ENCODE measurements around the gene FMNL2.

FMNL2 gene

GRCh38 chr2:152615177-152615576, 280.2 kb downstream of the FMNL2 start:
- H3K9me3 ChIP-seq (replicated peaks; ENCODE audit: insufficient read depth, low read length): no peaks in the 10 kb centered on the region
- no peak overlapping the region for H3K4me2 ChIP-seq (ENCODE audit: low read depth, low read length)
- H3K9ac ChIP-seq (ENCODE audit: low read length): no peak overlapping the region
- H3K4me1 ChIP-seq (ENCODE audit: low read length): peaks cover 27% of the 10 kb centered on the region
- no peaks in the 10 kb centered on the region for H3K27me3 ChIP-seq (replicated peaks; ENCODE audit: insufficient read depth, low read length)
- no peaks in the 10 kb centered on the region for H3K9me2 ChIP-seq (replicated peaks; ENCODE audit: insufficient read depth, low read length)
- no peaks in the 10 kb centered on the region for H4K20me1 ChIP-seq (ENCODE audit: insufficient read depth, low read length)
- no peak overlapping the region for H3K4me3 ChIP-seq (ENCODE audit: low read length)
- H3K79me2 ChIP-seq (ENCODE audit: low read length): no peaks in the 10 kb centered on the region
- no peak for DNase-seq
- TF ChIP-seq EZH2 (optimal IDR thresholded peaks at IDR 0.05; ENCODE audit: low read depth, low read length) (no peak), CTCF (IDR thresholded peaks at IDR 0.05; ENCODE audit: low read length) (no peak), EZH2phosphoT487 (IDR thresholded peaks at IDR 0.05; ENCODE audit: low read length) (no peak)
- H2AFZ ChIP-seq (ENCODE audit: low read length): no peak overlapping the region
- H3K36me3 ChIP-seq (replicated peaks; ENCODE audit: insufficient read depth, low read length): no peaks in the 10 kb centered on the region
- peaks cover 17% of the 10 kb centered on the region for H3F3A ChIP-seq (ENCODE audit: insufficient read depth, low read length)
- H3K27ac ChIP-seq (ENCODE audit: low read length): no peak overlapping the region

GRCh38 chr2:152617456-152618192, 282.6 kb downstream of the FMNL2 start:
- Histone ChIP-seq H3F3A (ENCODE audit: insufficient read depth, low read length) (peaks cover 3% of the 10 kb centered on the region; the same call in 1 of the 2 replicates), H3K27me3 (replicated peaks; ENCODE audit: insufficient read depth, low read length) (no peaks in the 10 kb centered on the region), H3K27ac (ENCODE audit: low read length) (no peak overlapping the region), H3K9ac (ENCODE audit: low read length) (no peak overlapping the region), H3K4me3 (ENCODE audit: low read length) (no peak overlapping the region), H2AFZ (ENCODE audit: low read length) (no peak overlapping the region), H3K9me2 (replicated peaks; ENCODE audit: insufficient read depth, low read length) (no peaks in the 10 kb centered on the region), H3K9me3 (replicated peaks; ENCODE audit: insufficient read depth, low read length) (no peaks in the 10 kb centered on the region), H4K20me1 (ENCODE audit: insufficient read depth, low read length) (no peaks in the 10 kb centered on the region), H3K4me2 (ENCODE audit: low read depth, low read length) (no peak overlapping the region), H3K79me2 (ENCODE audit: low read length) (no peaks in the 10 kb centered on the region), H3K36me3 (replicated peaks; ENCODE audit: insufficient read depth, low read length) (no peaks in the 10 kb centered on the region), H3K4me1 (ENCODE audit: low read length) (peaks cover 13% of the 10 kb centered on the region; the same call in 1 of the 2 replicates)
- no peak for TF ChIP-seq EZH2phosphoT487 (IDR thresholded peaks at IDR 0.05; ENCODE audit: low read length)
- no peak for TF ChIP-seq EZH2 (optimal IDR thresholded peaks at IDR 0.05; ENCODE audit: low read depth, low read length)
- no peak for DNase-seq

GRCh38 chr2:152618193-152618564, 283.2 kb downstream of the FMNL2 start:
- H3K4me3 ChIP-seq (ENCODE audit: low read length): no peak overlapping the region
- no peak overlapping the region for H3K9ac ChIP-seq (ENCODE audit: low read length)
- H3K27ac ChIP-seq (ENCODE audit: low read length): no peak overlapping the region
- no peaks in the 10 kb centered on the region for H3K9me3 ChIP-seq (replicated peaks; ENCODE audit: insufficient read depth, low read length)
- no peaks in the 10 kb centered on the region for H3F3A ChIP-seq (ENCODE audit: insufficient read depth, low read length)
- no peaks in the 10 kb centered on the region for H4K20me1 ChIP-seq (ENCODE audit: insufficient read depth, low read length)
- H3K4me1 ChIP-seq (ENCODE audit: low read length): peaks cover 7% of the 10 kb centered on the region; the same call in 1 of the 2 replicates
- H3K79me2 ChIP-seq (ENCODE audit: low read length): no peaks in the 10 kb centered on the region
- no peaks in the 10 kb centered on the region for H3K36me3 ChIP-seq (replicated peaks; ENCODE audit: insufficient read depth, low read length)
- no peak for TF ChIP-seq EZH2 (optimal IDR thresholded peaks at IDR 0.05; ENCODE audit: low read depth, low read length)
- TF ChIP-seq CTCF (IDR thresholded peaks at IDR 0.05; ENCODE audit: low read length): no peak
- no peak for TF ChIP-seq EZH2phosphoT487 (IDR thresholded peaks at IDR 0.05; ENCODE audit: low read length)
- H3K4me2 ChIP-seq (ENCODE audit: low read depth, low read length): no peak overlapping the region
- no peak for DNase-seq
- H3K9me2 ChIP-seq (replicated peaks; ENCODE audit: insufficient read depth, low read length): no peaks in the 10 kb centered on the region
- no peak overlapping the region for H2AFZ ChIP-seq (ENCODE audit: low read length)
- H3K27me3 ChIP-seq (replicated peaks; ENCODE audit: insufficient read depth, low read length): no peaks in the 10 kb centered on the region

- no peak for DNase-seq
- Histone ChIP-seq H3K9ac (ENCODE audit: low read length) (no peak overlapping the region), H3K4me1 (ENCODE audit: low read length) (no peaks in the 10 kb centered on the region), H3K4me2 (ENCODE audit: low read depth, low read length) (no peak overlapping the region), H3K9me3 (replicated peaks; ENCODE audit: insufficient read depth, low read length) (no peaks in the 10 kb centered on the region), H3K27ac (ENCODE audit: low read length) (no peak overlapping the region), H3K79me2 (ENCODE audit: low read length) (no peaks in the 10 kb centered on the region), H3K27me3 (replicated peaks; ENCODE audit: insufficient read depth, low read length) (no peaks in the 10 kb centered on the region), H3K9me2 (replicated peaks; ENCODE audit: insufficient read depth, low read length) (no peaks in the 10 kb centered on the region), H2AFZ (ENCODE audit: low read length) (no peak overlapping the region), H3K36me3 (replicated peaks; ENCODE audit: insufficient read depth, low read length) (no peaks in the 10 kb centered on the region), H3K4me3 (ENCODE audit: low read length) (no peak overlapping the region), H4K20me1 (ENCODE audit: insufficient read depth, low read length) (no peaks in the 10 kb centered on the region), H3F3A (ENCODE audit: insufficient read depth, low read length) (no peaks in the 10 kb centered on the region)
- TF ChIP-seq EZH2phosphoT487 (IDR thresholded peaks at IDR 0.05; ENCODE audit: low read length) (no peak), EZH2 (optimal IDR thresholded peaks at IDR 0.05; ENCODE audit: low read depth, low read length) (no peak), CTCF (IDR thresholded peaks at IDR 0.05; ENCODE audit: low read length) (no peak)
These were observed 285.2 kb downstream of the FMNL2 start for GRCh38 chr2:152620208-152620607.

All from MM.1S (cell line).